Daoy (cell line): ENCODE data around the gene MBOAT7. TPM values are rescaled to one million over a fixed set of nuclear protein-coding genes. Genes with fewer than 3 reads are reported as not detected.
A peak's percentile ranks its signal among the peaks of the same experiment; 100 is the strongest.
"Not testable (repeated sequence)": the region's sequence is repeated elsewhere in the genome, so short reads cannot be mapped to it uniquely, and the experiment has no call there.

Source experiments
- DNase-seq: peaks from one replicate; pipeline ENCODE4 v3.0.0-alpha.2; 2015; ENCODE audit warnings: low read depth
- total RNA-seq: library from RNA; depleted of rRNA; stranded (reverse); fragments of >200 nt; shearing (Covaris generic); gene quantifications from 2 replicates; pipeline ENCODE4 v1.2.3, GENCODE V29; 2014; rRNA removed

The MBOAT7 gene, protein sequence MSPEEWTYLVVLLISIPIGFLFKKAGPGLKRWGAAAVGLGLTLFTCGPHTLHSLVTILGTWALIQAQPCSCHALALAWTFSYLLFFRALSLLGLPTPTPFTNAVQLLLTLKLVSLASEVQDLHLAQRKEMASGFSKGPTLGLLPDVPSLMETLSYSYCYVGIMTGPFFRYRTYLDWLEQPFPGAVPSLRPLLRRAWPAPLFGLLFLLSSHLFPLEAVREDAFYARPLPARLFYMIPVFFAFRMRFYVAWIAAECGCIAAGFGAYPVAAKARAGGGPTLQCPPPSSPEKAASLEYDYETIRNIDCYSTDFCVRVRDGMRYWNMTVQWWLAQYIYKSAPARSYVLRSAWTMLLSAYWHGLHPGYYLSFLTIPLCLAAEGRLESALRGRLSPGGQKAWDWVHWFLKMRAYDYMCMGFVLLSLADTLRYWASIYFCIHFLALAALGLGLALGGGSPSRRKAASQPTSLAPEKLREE
- 74.9 and 89.3 TPM in 2 replicates for total RNA-seq

DNA sequence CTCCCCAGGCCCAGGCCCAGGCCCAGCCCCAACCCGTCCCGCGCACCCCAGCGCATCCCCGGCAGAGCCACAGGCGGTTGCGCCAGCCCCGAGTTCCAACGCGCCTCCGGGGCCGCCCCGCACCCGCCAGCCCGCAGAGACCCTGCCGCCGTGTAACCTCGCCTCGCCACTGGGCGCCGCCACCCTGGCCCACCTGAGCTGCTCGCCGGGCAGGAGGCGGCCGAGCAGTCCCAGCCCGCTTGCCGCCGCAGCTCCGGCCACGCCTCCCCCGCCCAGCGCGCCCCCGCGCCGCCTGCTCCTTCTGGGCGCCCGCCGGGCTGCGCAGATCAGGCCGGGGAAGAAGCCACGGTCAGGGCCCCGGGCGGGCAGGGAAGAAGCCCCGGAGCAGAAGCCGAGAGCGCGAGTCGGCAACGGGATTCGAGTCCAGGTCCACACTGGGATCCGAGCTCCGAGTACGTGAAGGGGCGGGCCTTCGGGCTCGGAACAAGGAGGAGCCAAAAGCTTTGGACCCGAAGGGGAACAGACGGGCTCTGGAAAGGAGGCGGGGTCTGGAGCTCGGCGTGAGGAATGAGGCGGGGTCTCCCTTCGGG, at the start of gene MBOAT7:
Gene MBOAT7 (minus strand): TSS at position 436 of the 590 bp plus-strand sequence. CDS start 1,072 bp downstream, outside the sequence.
- no peak for DNase-seq

DNA sequence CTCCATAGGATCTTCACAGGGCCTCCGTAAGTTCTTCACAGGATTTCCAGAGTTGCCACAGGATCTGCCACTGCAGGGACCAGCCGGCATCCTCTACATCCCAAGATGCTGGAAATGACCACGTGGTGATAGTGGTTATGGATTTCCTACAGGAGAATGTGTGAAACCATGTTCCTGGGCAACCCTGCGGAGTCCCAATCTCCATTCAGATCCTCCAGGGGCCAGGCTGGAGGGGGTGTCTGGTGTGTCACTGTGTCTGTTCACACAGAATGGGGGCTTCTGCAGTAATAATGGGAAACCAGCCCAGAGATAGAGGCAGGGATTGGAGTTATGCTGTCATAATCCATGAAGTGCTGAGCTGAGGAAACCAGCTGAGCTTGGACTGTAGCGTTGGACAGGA, 44.6 kb upstream of the MBOAT7 start:
- DNase-seq = no peak

DNA sequence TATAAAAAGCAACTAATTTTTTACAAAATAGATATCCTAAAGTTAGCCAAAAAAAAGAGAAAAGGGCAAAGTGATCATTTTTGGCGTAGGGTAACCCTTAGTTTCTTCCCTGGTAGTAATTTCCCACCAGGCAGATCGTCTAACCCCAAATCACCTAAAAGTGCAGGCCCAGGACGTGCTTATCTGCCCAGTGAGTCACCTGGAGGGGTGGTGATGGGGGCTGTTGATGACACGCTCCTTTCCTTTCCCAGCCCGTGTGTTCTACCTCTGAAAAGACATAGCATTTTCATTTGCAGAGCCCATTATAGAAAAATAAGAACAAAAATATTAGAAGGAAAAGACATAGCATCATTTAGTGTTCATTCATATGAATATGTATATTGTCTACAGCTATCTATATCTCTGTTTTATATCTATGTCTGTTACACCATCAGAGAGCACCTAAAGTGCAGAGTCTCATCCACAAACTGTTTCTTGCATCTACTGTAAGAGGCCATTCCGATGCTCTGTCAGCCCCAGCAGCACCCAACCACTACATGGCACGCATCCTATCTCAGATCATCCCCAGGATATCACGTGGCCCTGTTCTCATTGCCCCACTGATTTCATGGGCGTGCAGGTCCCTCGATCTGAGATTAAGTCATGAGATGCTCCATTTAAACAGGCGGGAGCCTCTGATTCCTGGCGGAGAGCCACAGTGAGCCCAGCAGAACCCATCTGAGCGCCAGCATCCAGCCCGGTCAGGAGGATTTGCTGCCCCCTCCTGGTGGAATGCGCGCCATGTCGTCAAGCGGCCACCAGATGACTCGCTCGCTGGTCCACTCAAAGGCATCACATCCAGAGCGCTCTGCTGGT, 41.9 kb upstream of the MBOAT7 start:
- peak; percentile 85 for DNase-seq

DNA sequence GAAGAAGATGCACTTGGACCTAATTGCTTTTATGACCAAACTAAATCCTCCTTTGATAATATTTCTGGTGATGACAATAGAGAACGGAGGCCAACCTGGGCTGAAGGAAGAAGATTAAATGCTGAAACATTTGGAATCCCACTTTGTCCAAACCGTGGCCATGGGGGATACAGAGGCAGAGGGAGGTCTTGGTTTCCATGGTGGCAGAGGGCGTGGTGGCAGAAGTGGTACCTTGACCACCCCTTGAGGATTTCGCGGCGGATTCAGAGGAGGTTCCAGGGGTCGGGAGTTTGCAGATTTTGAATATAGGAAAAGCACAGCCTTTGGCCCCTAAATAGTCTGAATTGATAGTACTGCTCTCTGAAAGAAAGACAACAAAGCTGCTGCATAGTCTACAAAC, 40.7 kb upstream of the MBOAT7 start:
- no peak for DNase-seq

DNA sequence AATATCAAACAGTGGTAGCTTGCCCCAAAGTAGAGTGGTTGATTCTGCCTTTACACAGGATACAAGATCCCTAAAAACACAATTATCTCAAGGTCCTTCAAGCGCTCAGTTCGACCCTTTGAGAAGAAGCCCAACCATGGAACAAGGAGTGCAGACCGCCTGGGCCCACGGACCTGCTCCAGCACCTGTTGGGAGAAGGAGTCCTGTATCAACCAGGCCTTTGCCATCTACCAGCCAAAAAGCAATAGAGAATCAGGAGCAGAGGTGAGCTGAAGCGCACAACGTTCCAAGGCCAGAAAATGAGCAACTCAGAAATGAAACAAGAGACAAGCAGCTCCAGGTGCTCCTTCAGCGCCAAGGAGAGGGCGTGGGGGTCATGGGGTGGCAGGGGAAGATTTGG, 39.8 kb upstream of the MBOAT7 start:
- DNase-seq = no peak

DNA sequence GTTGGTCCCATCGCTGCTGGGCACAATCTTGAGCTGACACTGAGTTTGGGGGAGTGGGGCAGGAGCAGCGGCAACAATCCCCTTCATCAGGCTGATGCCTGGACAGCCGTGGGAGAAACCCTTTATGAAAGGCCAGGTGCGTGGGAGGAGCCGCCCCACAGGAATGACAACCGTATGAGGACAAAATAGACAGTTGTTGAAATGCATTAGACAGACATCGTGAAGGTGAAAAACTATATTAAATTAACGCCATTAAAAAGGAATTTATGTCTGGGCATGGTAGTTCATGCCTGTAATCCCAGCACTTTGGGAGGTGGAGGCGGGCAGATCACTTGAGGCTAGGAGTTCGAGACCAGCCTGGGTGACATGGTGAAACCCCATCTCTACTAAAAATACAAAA, 35.2 kb upstream of the MBOAT7 start:
- not testable (repeated sequence) for DNase-seq

DNA sequence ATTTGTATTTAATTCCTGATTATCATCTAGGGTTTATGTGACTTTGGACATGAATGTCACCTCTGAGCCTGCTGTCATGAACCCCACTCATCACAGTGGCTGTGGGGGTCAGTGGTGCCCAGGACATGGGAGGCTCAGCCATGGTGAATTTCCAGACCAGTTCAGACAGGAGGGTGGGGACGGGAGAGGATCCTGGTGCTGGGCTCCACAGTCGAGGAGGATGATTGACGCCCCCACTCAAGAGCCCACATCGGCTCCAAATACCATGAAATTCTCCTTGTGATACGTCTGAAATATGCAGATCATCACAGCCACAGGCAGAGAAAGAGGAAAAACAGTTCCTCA, 34.5 kb upstream of the MBOAT7 start:
- not testable (repeated sequence) for DNase-seq

DNA sequence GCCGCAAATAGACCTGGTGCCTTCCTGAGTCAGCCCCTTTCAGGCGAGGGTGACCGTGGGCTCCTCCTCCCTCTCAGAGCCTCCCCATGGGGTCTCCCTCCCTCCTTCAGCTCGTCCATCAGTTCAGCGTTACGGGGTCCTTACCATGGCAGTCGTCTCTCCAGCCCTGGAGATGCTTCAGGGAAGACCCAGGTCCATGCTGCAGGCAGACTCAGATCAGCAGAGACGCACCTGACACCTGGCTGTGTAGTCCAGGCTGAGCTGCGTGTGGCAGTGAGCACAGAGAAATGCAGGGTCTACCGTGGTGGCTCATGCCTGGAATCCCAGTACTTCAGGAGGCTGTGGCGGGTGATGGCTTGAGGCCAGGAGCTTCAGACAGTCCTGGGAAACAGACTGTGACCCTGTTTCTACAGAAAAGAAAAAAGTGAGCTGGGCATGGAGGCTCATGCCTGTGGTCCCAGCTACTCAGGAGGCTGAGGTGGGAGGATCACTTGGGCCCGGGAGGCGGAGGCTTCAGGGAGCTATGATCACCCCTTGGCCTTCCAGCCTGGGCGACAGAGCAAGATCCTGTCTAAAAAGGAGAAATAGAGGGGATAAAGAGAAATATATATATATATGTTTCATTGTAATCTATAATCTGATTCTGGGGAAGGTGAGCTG, 34.0 kb upstream of the MBOAT7 start:
- DNase-seq = not testable (repeated sequence)

DNA sequence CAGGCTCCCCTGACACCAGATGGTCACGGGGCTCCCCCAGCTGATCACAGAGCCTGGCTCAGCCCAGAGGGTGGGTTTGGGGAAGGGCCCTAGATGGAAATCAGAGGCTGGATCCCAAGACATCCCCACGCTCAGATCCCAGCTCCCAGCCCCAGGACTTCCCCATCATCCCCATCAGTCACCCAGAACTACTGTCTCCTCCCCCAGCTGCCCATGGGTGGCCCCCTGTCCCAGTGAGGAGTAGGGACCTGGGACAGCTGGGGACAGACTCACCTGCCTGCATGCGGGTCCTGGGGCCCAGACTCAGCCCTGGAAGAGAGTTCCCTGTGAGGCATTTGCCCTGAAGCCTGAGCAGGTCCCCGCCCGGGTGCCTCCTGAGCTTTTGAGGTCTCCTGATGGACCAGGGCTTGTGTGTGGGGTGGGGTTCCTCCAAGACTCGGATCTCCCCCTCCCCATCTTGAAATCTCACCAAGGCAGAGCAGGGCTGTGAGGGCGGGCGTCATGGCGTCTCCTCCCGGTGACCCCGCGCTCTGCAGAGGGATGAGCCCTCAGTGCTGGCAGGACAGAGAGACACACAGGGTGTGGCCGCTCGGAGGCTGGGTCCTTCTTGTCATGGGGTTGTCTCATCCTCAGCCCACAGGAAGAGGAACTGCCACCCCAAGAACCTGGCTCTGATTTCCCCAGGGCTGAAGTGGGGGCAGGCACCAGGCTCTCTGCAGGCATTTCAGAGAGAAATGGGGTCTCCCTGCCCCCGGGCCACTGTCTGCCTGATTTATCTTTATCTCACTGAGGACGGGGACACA, 33.3 kb upstream of the MBOAT7 start, which contains the start of gene LILRB3:
Gene LILRB3 (minus strand): TSS at position 534 of the 803 bp plus-strand sequence. CDS start 31 bp downstream, at position 503.
- not testable (repeated sequence) for DNase-seq

DNA sequence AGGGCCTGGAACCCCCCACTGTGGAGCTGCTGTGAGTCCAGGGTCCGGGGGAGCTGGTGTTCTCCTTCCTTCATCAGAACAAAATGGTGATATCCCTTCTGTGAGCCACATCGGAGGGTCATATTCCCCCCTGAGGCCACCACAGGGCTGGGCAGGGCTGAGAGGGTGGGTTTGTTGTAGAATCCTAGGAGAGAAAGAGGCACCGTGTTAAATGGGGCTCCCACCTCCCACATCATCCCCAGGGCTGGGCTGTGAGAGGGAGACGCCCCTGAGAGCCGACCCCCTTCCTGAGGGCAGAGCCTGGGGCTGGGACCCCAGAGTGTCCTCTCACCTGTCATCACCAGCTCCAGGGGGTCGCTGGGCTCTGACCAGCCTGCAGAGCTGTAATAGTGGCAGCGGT, 32.6 kb upstream of the MBOAT7 start:
- not testable (repeated sequence) for DNase-seq

DNA sequence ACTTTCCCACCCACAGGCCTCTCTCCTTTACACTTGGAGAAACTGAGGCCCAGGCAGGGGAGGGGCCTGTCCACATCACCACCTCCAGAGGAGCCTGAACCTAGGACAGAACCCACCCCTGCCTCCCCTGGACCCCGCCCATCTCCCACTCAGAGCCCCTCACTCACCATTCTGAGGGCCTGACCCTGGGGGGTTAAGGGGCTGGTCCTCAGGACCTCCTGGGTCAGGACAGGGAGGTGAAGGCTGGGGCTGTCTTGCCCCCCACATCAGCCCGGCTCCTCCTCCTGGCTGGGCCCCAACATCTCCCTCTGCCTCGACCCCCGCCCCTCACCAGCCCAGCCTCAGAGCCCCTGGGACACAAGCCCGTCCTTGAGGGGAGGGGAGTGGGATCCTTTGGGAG, 30.3 kb upstream of the MBOAT7 start:
- not testable (repeated sequence) for DNase-seq

DNA sequence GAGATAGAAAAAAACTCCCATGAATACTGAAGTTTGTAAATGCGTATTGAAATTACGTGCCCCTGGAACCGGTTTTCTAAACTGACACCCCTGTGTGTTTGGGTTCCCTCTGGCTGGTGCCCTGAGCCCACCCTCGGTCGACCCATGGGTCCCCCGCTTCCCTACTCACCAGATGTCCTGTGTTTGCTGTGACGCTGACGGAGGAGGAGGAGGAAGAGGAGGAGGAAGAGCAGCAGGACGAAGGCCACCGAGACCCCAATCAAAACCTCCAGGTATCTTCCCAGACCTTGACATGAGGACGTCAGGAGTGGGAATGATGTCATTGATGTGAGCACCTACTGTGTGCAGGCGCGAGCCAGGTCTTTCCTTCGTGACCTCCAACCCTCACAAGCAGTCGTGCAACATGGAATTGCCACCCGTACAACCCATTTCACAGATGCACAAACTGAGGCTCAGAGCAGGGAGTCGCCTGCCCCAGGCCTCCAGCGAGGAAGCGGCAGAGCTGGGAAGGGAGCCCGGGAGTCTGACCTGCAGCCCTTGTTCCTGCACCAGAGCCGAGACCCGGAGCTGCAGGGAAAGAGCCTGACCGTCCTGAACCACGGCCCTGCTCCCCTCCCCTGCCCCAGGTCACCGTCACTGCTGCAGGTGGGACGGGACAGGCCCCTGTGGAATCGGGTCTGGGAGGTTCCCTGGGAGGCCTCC, 29.7 kb upstream of the MBOAT7 start:
- DNase-seq = no peak

DNA sequence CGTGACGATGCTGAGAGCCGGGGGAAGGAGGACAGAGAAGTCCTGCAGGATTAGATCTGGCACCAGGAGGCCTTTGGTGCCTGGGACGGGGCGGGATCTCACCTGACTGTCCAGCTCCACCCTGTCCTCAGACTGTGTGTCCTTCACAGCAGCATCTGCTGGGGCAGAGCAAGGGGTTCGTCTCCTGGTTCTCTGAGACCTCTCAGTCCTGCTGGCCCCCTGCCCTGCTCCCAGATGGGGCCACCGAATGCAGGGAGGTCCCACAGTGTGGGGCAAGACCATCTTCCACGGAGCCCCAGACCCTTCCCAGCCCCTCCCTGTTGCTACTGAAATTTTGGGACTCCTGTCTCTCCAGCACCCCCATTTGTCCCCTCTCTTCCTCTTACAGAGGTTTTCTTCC, 28.9 kb upstream of the MBOAT7 start:
- DNase-seq = no peak

DNA sequence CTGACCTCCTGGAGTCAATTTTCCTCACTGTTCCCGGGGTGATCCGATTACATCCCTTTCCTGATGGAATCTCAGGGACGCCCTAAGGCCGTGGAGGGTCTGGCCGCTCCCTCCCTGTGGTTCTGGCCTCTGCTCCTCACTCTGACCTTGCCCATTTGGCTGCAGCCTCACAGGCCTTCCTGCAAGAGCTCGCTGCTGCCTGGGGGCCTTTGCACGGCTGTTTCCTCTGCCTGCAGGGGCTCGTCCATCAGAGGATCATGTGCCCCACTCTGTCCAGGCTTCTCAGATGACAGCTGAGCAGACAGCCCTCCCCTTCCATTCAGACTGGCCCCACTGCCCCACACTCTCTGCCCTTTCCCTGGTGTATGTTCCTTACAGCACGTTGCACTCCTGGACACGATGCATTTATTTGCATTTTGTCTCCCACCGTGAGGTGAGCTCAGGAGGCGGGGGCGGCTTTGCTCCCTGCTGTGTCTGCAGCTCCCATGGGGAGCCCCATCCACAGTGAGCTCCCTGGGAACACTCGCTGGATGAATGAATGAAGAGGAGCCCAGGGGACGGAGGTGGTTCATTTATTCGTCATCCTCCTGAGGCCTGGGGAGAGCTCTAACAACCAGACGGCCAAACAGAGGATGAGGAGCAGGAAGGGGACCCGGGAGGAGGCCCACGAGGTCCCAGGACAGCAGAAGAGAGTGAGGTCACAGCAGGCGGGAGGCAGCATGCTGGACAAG, 28.3 kb upstream of the MBOAT7 start:
- not testable (repeated sequence) for DNase-seq

DNA sequence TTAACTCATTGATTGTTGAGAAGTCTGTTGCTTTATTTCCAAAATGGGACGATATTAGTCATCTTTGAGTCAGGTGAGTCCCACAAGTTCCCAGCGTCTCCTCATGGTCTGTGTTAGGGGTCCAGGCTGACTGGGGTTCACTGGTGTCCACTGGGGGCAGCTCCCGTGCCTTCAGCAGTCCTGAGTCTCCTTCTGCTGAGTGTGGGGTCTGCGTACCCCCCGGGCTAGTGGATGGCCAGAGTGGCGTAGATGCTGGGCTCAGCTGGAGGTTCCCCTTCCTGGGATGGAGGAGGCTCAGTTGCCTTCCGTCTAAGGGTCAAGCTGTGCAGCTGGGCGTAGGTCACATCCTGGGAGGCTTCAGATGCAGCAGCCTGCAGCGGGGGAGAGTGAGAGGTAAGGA, 27.5 kb upstream of the MBOAT7 start:
- DNase-seq = no peak

DNA sequence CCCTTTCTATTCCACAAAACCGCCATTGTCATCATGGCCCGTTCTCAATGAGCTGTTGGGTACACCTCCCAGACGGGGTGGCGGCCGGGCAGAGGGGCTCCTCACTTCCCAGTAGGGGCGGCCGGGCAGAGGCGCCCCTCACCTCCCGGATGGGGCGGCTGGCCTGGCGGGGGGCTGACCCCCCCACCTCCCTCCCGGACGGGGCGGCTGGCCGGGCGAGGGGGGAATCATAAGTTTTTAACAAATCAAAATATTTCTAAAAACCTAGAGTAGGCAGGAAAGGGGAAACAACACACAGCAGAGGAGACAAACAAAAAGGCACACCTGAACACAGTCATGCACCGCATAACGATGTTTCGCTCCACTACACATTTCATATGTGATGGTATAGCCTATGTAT, 25.4 kb upstream of the MBOAT7 start:
- not testable (repeated sequence) for DNase-seq

DNA sequence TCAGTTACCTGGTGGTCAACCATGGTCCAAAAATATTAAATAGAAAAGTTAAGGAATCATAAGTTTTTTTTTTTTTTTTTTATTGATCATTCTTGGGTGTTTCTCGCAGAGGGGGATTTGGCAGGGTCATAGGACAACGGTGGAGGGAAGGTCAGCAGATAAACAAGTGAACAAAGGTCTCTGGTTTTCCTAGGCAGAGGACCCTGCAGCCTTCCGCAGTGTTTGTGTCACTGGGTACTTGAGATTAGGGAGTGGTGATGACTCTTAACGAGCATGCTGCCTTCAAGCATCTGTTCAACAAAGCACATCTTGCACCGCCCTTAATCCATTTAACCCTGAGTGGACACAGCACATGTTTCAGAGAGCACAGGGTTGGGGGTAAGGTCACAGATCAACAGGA, 24.8 kb upstream of the MBOAT7 start:
- DNase-seq = not testable (repeated sequence)

DNA sequence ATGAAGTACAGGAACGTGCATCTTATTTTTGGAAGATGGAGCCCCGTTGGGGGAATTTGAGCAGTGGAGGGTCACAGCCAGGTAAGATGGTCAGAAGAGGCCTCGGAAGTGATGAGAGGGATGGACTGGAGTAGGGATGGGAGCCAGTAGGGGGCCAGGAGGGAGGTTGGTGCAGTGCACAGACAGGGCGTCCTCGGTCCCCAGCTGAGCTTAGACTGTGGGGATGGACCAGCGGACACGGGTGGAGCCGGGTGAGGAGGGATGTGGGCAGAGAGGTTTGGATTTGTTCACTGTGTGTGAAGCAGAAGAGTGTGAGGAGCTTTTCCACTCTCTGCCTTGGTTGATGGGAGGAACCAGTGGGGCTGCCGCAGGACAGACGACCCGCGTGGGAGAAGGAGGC, 21.9 kb upstream of the MBOAT7 start:
- DNase-seq = no peak

DNA sequence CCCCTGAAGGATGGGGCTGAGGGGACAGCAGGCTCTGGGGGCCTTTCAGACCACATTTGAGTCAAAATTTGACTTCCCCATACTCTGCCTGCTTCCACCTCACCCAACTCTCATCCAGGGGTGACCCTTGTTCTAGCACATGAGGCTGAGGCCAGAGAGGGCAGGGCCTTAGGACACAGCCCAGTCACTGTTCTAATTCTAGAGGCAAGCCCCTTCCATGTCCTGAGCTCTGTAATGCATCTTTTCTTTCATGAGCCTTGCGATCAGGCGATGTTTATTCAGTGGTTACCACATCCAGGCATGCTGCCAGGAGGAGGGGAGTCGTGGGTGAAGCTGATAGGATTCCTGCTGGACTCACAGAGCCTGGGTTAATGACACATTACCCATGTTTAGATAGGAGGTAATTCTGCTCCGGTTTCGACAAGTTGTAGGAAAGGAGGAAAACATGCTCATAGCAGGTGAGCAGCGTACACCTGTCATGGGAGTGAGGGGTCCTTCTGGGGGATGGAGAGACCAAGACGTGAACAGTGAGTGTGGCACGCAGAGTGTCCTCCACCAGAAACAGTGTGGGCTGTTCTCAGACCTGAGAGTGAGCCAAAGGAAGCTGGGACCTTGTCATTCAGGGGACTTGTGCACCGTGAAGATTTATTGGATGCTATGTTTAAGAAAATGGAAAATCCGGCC, 20.6 kb upstream of the MBOAT7 start:
- DNase-seq = peak; percentile 98
